Liver (tissue), 3 donors: ENCODE results near the gene GASK1B.

Experiments
- ATF3 ChIP-seq: IDR thresholded peaks from 2 replicates; pipeline ENCODE4 v1.6.1; 2016; ENCODE audit warnings: antibody characterized with exemption
- CTCF ChIP-seq: fragments of 150-350 bp; IDR thresholded peaks from 2 replicates; pipeline ENCODE4 v1.5.1; 2017; ENCODE audit warnings: improper control_type of control experiment, low read depth, low read length; ENCODE audit not compliant: missing input control
- EGR1 ChIP-seq, 2 donors: IDR thresholded peaks; 2 replicates each; pipeline ENCODE4 v1.6.1; 2016 to 2018; ENCODE audit warnings: antibody characterized with exemption in 2 of 2, low read depth in 2 of 2
- FOXA2 ChIP-seq: IDR thresholded peaks from 2 replicates; pipeline ENCODE4 v1.6.1; 2016; ENCODE audit warnings: antibody characterized with exemption
- JUND ChIP-seq, 2 donors: IDR thresholded peaks; 2 replicates each; pipeline ENCODE4 v1.6.1; 2016; ENCODE audit warnings: antibody characterized with exemption in 2 of 2
- RAD21 ChIP-seq, 2 donors: IDR thresholded peaks; 2 replicates each; pipeline ENCODE4 v1.6.1; 2016; ENCODE audit warnings: antibody characterized with exemption in 2 of 2, mild to moderate bottlenecking in 2 of 2
- SP1 ChIP-seq: IDR thresholded peaks from 2 replicates; pipeline ENCODE4 v1.6.1; 2018; ENCODE audit warnings: antibody characterized with exemption, mild to moderate bottlenecking
- TAF1 ChIP-seq: conservative IDR thresholded peaks from 2 replicates; pipeline ENCODE4 v1.6.1; 2016; ENCODE audit warnings: antibody characterized with exemption, mild to moderate bottlenecking
- YY1 ChIP-seq: IDR thresholded peaks from 2 replicates; pipeline ENCODE4 v1.6.1; 2016; ENCODE audit warnings: antibody characterized with exemption, mild to moderate bottlenecking
- donor health status: healthy.
- donor health status: healthy.

- TF ChIP-seq ATF3: no peak
- TF ChIP-seq TAF1: no peak
- TF ChIP-seq EGR1 (IDR thresholded peaks at IDR 0.05; ENCODE audit: low read depth in 2 of 2): no peak
- no peak for TF ChIP-seq YY1
- no peak for TF ChIP-seq CTCF
- no peak for TF ChIP-seq RAD21 (IDR thresholded peaks at IDR 0.05)
- no peak for TF ChIP-seq JUND (IDR thresholded peaks at IDR 0.05)
- TF ChIP-seq FOXA2: no peak
- no peak for TF ChIP-seq SP1
These were observed 41.8 kb downstream of the GASK1B start for GRCh38 chr4:158131027-158131426.
